Right atrium auricular region (tissue), 2 donors: ENCODE measurements around the gene ADAM33. TPM values are rescaled to one million over a fixed set of nuclear protein-coding genes. Genes with fewer than 3 reads are reported as not detected.

Experiments used
- DNase-seq: peaks from one replicate; pipeline ENCODE4 v3.0.0-alpha.2; 2019; ENCODE audit warnings: low spot score
- H3K27ac ChIP-seq, 2 donors: fragments of 200-600 bp; sonication (generic); 1 replicate in 1 of 2; 2 replicates in 1 of 2; pipeline ENCODE4 v1.5.1; 2016 to 2019
- H3K27me3 ChIP-seq, 2 donors: fragments of 200-600 bp; sonication (generic); one replicate each; pipeline versions ENCODE4 v1.5.1 to v1.6.0; 2017 to 2019
- H3K36me3 ChIP-seq: fragments of 200-600 bp; sonication (generic); one replicate; pipeline ENCODE4 v1.5.1; 2016
- H3K4me1 ChIP-seq, 2 donors: fragments of 200-600 bp; sonication (generic); one replicate each; pipeline versions ENCODE4 v1.5.1 to v1.6.0; 2017 to 2019
- H3K4me3 ChIP-seq, 2 donors: fragments of 200-600 bp; sonication (generic); 1 replicate in 1 of 2; 2 replicates in 1 of 2; pipeline ENCODE4 v1.5.1; 2017 to 2019; ENCODE audit warnings: mild to moderate bottlenecking in 1 of 2, moderate library complexity in 1 of 2
- H3K9me3 ChIP-seq, 2 donors: fragments of 200-600 bp; sonication (generic); one replicate each; pipeline ENCODE4 v1.5.1; 2019
- CTCF ChIP-seq, 2 donors: fragments of 200-600 bp; sonication (generic); IDR thresholded peaks; one replicate each; pipeline ENCODE4 v1.5.1; 2019; ENCODE audit warnings: antibody characterized with exemption in 2 of 2
- total RNA-seq, 2 donors: library from RNA; depleted of rRNA; stranded (reverse); fragments of >200 nt; gene quantifications; one replicate each; pipeline ENCODE4 v1.1.0, GENCODE V29; 2016

The ADAM33 gene
- total RNA-seq, 2 donors from 2014 or later, result 9.7 to 13.8 TPM

DNA sequence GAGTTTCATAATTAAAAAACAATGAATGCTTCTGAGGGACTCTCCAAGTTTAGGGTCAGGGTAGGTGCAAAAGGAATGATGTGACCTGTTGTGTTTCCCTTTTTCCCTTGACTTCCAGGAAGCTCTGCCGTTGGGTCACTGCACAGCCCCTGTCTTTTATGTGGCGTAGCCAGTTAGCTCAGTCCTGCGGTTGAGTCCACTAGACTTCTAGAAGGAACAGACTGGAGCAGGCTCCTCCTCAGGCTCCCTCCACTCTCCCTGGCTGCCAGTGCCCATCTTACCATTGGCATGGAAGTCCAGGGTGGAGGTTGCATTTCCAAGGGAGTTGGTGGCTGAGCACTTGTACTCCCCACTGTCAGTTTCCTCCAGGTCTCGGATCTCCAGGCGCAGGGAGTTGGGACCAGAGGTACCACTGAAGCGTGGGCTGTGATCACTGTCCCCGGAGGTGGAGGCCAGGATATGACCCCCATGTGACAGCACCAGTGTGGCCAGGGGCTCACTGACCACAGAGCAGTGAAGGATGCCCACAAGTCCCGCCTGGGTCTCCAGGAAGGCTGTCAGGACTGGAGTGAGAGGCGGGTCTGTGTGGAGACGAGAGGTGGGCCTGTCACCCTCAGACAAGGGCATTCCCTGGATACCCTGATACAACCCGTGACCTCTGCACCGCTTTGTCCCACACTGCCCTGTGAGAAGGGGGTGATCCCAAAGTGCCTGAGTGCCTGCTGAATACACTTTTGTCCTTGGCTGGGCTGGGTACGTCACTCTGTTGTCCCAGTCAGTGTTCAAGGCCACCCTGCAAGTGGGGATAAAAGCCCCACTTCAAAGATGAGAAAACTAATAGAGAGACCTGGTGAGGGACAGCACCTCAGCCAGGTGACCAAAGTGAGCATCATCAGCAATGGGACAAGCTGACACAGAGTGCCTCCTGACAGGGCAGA is 19.5 kb upstream of the ADAM33 start:
- Histone ChIP-seq H3K36me3 (no peaks in the 10 kb centered on the region), H3K27ac (no peak overlapping the region), H3K27me3 (no peaks in the 10 kb centered on the region), H3K4me1 (no peaks in the 10 kb centered on the region), H3K4me3 (no peak overlapping the region), H3K9me3 (no peaks in the 10 kb centered on the region)
- TF ChIP-seq CTCF (IDR thresholded peaks at IDR 0.05), result no peak
- DNase-seq, result no peak

GRCh38 chr20:3699037-3699436 is 17.2 kb upstream of the ADAM33 start:
- Histone ChIP-seq H3K4me1 (no peaks in the 10 kb centered on the region), H3K27ac (no peak overlapping the region), H3K36me3 (no peaks in the 10 kb centered on the region), H3K27me3 (no peaks in the 10 kb centered on the region), H3K4me3 (no peak overlapping the region), H3K9me3 (no peaks in the 10 kb centered on the region)
- no peak for DNase-seq
- TF ChIP-seq CTCF (IDR thresholded peaks at IDR 0.05), result no peak

GRCh38 chr20:3698591-3699001 is 16.8 kb upstream of the ADAM33 start:
- H3K4me1 ChIP-seq, result no peaks in the 10 kb centered on the region
- H3K9me3 ChIP-seq, result no peaks in the 10 kb centered on the region
- no peak for TF ChIP-seq CTCF (IDR thresholded peaks at IDR 0.05)
- DNase-seq, result no peak
- no peak overlapping the region for H3K4me3 ChIP-seq
- no peaks in the 10 kb centered on the region for H3K36me3 ChIP-seq
- no peaks in the 10 kb centered on the region for H3K27me3 ChIP-seq
- no peak overlapping the region for H3K27ac ChIP-seq

DNA sequence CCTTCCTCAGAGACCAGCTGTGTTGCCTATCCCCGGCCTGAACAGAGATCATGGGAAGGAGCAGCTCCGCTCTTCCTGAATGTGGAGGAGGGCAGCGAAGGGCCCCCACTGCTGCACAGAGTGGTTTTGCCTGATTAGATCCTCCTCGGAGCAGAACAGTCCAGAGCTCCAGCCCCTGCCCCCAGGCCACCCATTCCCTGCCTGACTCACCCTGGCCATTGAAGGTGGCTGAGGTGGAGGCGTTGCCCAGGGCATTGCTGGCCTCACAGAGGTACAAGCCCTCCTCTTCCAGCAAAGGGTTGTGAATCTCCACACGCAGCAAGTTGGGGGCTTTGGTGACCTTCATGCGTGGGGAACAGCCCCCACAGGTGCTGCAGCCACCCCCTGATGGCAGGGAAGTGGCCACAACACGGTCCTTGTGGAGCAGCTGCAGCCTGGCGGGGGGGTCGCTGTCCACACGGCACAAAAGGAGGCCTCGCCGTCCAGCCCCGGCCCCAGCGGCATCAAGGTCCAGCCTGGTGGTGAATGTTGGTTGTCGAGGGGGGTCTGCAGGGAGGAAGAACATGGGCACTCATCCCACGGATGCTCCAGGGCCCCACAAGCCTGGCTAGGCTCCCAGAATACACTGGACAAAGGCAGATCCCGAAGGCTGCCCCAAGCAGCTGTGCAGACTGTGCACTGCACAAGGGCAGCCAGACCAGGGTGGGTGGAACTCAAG is 15.9 kb upstream of the ADAM33 start:
- Histone ChIP-seq H3K4me3 (no peak overlapping the region), H3K36me3 (no peaks in the 10 kb centered on the region), H3K9me3 (no peaks in the 10 kb centered on the region), H3K27ac (no peak overlapping the region), H3K4me1 (no peaks in the 10 kb centered on the region), H3K27me3 (no peaks in the 10 kb centered on the region)
- no peak for DNase-seq
- TF ChIP-seq CTCF (IDR thresholded peaks at IDR 0.05), result no peak

DNA sequence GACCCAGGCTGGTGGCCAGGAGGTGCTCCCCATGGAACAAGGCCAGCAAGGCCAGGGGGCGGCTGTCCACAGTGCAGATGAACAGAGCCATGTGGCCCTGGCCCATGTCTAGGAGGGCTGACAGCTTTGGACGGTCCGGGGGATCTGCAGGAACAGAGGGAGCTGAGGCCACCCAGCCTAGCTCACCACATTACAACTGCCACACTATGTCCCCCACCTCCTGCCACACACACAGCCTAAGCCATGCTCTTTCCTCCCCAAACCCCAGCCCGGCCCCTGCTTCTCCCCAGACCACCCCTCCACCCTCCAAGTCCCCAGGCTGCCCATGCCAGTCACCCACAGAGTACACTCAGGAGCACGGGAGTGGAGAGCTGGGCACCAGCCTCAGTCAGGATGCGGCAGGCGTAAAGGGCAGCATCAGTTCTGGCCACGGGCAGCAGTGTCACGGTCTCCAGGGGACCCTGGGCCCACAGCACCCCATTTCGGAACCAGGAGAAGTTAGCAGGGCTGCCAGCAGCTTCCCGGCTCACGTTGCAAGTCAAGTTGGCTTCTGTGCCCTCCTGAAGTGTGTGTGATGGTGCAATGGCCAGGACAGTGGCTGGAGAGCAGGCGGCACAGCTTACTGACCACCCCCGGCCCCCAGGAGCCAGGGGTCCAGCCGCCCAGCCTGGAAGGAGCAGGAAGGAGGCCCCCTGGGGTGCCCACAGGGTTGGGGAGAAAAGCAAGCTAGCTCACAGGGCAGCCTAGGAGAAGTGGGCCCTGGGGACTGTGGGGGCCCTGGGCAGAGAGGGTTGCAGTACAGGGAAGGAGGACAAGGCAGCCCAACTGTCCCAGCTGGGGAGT is 15.2 kb upstream of the ADAM33 start:
- DNase-seq, result no peak
- H3K27me3 ChIP-seq, result no peaks in the 10 kb centered on the region
- no peaks in the 10 kb centered on the region for H3K36me3 ChIP-seq
- no peak for TF ChIP-seq CTCF (IDR thresholded peaks at IDR 0.05)
- H3K4me1 ChIP-seq, result no peaks in the 10 kb centered on the region
- no peak overlapping the region for H3K4me3 ChIP-seq
- H3K9me3 ChIP-seq, result no peaks in the 10 kb centered on the region
- no peak overlapping the region for H3K27ac ChIP-seq
